HUDEP-2 (cell line): Measurements from ENCODE around the gene AIG1.
A peak's percentile ranks its signal among the peaks of the same experiment; 100 is the strongest.

Experiments
- DNase-seq, 76 experiments: peaks; one replicate each; lab custom pipeline; 2025; ENCODE audit not compliant: unreplicated experiment in 76 of 76; lab: John Stamatoyannopoulos, UW

The AIG1 gene

GRCh38 chr6:143258945-143259344 is 198.3 kb downstream of the AIG1 start:
- DNase-seq: no peak

- DNase-seq: no peak
Observed at GRCh38 chr6:143260857-143261256, 200.2 kb downstream of the AIG1 start.

- no peak for DNase-seq
Observed at GRCh38 chr6:143261899-143262436, 201.3 kb downstream of the AIG1 start.

GRCh38 chr6:143262859-143263258 is 202.2 kb downstream of the AIG1 start:
- no peak for DNase-seq

GRCh38 chr6:143264379-143264778 is 203.7 kb downstream of the AIG1 start:
- DNase-seq: no peak

- DNase-seq: no peak
Observed at GRCh38 chr6:143264986-143265764, 204.5 kb downstream of the AIG1 start.

- DNase-seq: no peak
Observed at GRCh38 chr6:143267760-143268159, 207.1 kb downstream of the AIG1 start.

GRCh38 chr6:143268439-143268838 is 207.8 kb downstream of the AIG1 start:
- DNase-seq: no peak

- no peak for DNase-seq
Observed at GRCh38 chr6:143270026-143270425, 209.3 kb downstream of the AIG1 start.

- no peak for DNase-seq
Observed at GRCh38 chr6:143271024-143271423, 210.3 kb downstream of the AIG1 start.

GRCh38 chr6:143276436-143276835 is 215.7 kb downstream of the AIG1 start:
- no peak for DNase-seq

GRCh38 chr6:143279385-143279784 is 218.7 kb downstream of the AIG1 start:
- DNase-seq: peak in 3 of 76 experiments; percentile 12 to 16 (median 13)

- DNase-seq: no peak
Observed at GRCh38 chr6:143283887-143284645, 223.4 kb downstream of the AIG1 start.

GRCh38 chr6:143286251-143286795 is 225.6 kb downstream of the AIG1 start:
- DNase-seq: no peak

GRCh38 chr6:143288923-143289322 is 228.2 kb downstream of the AIG1 start:
- no peak for DNase-seq

- DNase-seq: no peak
Observed at GRCh38 chr6:143290206-143290605, 229.5 kb downstream of the AIG1 start.

- DNase-seq: no peak
Observed at GRCh38 chr6:143293523-143293922, 232.8 kb downstream of the AIG1 start.

GRCh38 chr6:143294265-143294860 is 233.7 kb downstream of the AIG1 start:
- no peak for DNase-seq

- no peak for DNase-seq
Observed at GRCh38 chr6:143295932-143296331, 235.2 kb downstream of the AIG1 start.

- no peak for DNase-seq
Observed at GRCh38 chr6:143298071-143298470, 237.4 kb downstream of the AIG1 start.
